Measurements from ENCODE around the gene DNPH1.

Gene DNPH1

DNA sequence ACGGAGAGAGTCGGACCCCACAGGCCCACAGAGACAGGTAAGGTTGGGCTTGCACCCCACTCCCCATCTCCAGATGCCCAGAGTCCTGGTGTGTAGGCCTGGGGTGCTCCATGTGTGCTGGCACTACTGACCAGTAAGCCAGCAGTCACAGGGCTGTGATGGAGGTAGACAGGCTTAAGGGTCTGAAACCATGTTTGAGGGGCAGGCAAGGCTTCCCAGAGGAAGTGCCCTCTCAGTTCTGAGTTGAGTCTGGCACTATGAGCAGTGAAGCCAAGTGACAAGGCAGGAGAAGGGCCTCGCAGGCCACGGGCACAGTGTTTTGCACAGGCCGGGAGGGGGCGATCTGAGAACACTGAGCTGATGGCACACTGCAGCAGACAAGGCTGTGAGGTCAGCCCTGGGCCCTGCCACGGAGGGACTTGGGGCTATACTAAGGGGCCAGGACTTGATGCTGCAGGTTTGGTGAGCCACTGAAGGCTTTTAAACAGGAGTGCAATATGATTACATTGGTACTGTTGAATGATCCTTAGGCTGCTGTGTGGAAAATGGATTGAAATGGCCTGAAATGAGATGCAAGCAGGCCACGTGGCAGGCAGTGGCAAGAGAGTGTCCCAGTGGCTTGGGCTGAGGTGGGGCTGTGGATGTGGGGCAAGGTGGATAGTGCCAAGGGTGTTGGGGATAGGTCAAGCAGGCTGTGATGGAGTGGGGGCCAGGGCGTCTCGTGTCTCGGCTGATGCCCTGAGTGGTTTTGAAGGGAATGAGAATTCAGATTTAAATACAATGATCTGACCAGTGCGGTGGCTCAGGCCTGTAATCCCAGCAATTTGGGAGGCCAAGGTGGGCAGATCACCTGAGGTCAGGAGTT is 34.3 kb upstream of the DNPH1 start:
- DNase-seq = no peak

GRCh38 chr6:43262780-43263313 is 33.6 kb upstream of the DNPH1 start:
- DNase-seq = no peak

DNA sequence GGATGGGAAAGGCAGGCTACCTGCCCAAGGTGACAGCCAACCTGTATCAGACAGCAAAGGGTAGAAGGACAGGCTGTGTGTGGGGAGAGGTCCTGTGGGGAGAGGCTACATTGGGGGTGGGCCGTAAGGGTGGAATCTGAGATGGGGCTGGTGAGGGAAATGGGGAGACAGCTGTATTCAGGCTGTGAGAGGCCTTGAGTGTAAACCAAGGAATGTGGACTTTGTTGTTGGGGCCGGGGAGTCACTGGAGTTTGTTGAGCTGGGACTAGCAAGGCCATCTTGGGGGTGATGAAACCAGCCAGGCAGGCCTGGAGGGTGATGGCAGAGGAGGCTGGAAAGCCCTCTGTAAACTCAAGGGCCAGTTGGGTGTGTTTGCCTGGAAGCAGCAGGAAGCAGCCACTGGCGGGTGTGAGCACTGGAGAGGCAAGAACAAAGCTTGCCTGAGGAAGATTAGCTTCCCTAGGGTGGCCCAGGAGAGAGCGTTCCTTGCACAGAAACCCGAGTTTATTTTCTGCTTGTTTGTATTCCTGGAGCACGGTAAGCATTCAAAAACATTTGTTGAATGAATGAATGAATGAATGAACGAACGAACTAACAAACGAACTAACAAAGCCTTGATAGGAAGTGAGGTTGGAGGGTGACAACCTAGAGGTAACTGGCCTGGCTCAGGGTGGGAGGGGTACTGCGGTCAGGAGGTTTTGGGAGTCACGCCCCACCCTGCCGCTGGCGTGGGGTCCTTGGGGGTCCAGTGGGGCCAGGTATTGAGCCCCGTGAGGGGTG is 32.9 kb upstream of the DNPH1 start:
- DNase-seq = no peak

GRCh38 chr6:43261198-43261597 is 31.9 kb upstream of the DNPH1 start:
- DNase-seq = no peak

GRCh38 chr6:43260791-43261190 is 31.5 kb upstream of the DNPH1 start:
- DNase-seq = no peak

- DNase-seq = no peak
Observed at GRCh38 chr6:43258807-43259686, 29.8 kb upstream of the DNPH1 start.

GRCh38 chr6:43258180-43258579 is 28.9 kb upstream of the DNPH1 start:
- no peak for DNase-seq

DNA sequence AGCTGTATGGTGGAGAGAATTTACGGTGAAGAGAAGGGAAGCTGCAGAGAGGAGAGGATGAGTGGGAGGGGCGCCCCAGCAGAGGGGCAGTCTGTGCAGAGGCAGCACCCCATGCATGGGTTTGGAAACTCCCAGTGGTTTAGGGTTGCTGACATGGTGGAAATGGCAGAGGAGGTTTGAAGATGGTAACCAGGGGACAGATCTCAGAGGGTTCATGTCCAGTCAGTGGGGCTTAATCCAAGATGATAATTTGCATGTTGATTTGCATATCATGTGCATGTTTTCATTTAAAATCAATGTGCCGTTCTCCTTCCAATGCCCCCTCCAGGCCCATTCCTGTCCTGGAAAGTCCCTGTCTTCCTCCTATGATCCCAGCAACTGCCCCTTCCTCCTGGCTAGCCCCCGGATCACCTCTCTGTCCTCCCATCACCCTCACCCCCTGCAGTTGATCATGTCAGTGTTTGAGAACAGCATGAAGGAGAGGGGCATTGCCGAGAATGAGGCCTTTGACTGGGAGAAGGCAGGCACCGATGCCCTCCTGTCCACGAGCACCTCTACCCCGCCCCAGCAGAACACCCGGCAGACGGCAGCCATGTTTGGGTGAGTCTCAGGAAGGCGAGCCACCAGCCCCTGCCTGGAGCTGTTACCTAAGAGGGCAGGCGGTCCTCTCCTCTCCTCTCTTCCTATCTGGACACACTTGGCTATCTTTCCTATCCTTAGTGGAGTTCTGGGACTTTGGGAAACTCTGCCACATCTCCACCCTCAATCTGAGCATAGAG is 28.3 kb upstream of the DNPH1 start:
- DNase-seq = no peak

DNA sequence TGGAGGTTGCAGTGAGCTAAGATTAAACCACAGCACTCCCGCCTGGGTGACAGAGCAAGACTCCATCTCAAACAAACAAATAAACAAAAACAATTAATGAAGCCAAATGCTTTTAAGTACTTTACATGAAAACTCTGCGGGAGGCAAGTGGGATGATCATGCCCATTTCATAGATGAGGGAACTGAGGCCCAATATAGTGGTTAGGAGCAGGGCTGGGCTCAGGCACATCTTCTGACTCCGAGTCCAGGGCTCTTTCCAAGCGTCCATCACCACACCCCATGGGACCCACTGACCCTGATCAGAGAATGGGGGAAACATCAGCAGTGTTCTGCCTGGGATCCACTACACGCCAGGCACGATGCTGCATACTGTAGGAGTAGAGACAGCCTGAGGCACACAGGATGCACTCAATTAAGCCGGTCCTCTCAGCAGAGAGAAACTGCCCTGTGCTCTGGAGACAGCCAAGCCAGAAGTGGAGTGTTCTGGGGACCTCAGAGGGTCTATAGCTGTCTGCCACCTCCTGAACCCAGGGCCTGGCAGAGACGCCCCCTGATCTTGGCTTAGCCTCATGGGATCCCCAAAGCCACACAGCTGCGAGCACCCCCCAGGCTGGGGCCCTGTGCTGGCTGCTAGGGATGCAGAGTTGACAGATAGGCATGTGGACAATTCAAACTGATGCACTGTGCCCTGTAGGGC is 27.5 kb upstream of the DNPH1 start:
- no peak for DNase-seq

DNA sequence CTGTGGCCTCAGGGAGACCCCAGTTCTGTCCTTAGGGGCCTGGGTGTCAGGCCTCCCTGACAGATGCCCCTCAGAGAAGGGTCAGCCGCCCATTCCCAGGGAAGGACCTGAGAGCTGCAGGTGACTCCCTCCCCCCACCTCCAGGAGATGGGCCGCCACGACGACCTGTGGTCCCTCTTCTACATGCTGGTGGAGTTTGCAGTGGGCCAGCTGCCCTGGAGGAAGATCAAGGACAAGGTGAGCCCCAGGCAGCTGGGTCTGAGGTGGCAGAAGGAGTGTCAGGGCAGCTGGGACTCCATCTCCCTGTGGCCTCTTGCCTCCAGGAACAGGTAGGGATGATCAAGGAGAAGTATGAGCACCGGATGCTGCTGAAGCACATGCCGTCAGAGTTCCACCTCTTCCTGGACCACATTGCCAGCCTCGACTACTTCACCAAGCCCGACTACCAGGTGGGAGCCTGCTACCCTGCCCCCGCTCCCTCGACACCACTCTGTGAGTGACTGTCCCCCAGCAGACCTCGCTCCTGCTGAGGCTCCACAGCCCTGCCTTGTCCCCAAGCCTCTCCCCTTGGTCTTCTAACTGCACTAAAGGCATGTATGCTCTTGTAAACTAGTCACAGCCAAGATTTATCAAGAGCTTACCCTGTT is 26.2 kb upstream of the DNPH1 start:
- DNase-seq = no peak

DNA sequence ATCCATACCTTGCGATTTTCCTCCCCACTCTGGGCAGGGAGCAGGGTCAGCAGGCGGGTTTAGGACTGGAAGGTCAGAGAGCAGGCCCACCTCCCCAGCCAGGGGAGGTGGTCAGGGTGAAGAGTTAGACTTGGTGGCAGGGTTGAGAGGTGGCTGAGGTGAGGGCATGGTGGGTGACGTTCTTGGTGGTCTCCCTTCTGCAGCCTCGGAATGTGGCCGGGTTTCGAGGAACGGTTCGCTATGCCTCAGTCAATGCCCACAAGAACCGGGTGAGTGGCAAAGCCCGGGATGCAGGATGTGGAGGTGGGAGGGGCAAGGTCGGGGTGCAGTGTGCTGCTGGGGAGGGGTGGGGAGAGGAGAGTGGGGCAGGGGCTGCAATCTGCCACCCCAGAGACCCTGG is 25.6 kb upstream of the DNPH1 start:
- DNase-seq = no peak

DNA sequence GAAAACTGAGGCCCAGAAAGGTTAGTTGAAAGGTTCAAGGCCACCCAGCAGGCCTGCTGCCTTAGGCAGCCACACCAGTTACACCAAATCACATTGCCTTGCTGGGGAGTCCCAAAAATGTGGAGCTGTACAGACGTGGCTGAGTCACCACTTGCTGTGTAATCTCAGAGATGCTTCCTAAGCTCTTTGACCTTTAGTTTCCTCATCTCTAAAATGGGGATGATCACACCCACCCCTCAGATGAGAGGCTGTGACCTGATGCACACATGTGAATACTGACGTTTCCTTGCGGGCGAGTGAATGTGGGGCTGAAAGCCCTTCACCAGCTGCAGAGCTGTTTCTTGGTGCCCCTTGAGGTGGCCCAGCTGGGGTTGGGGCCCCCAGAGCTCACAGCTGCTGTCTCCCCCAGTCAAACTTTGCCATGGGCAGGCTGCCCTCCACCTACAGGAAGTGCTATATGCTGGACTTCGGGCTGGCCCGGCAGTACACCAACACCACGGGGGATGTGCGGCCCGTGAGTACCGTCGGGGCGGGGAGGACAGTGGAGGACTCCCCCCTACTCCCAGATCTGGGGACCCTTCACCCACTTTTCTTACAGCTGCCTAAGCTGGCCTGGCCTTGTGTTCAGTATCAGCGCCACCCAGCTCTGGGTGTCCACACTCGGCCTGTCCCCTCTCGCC is 25.0 kb upstream of the DNPH1 start:
- no peak for DNase-seq

DNA sequence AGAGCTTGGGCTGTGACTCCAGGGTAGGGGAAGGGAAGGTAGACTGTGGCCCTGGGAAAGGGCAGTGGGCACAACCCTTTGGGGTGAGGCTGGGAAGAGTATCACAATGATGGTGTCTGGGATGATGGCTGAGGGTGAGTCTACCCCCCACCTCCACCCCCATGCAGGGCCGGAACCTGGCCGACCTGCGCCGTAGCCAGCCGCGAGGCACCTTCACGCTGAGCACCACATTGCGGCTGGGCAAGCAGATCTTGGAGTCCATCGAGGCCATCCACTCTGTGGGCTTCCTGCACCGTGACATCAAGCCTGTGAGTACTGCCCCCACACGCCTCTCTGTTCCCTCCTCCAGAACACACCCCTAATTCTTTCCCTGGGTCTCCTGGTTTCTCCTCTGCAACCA is 24.1 kb upstream of the DNPH1 start:
- DNase-seq = no peak

DNA sequence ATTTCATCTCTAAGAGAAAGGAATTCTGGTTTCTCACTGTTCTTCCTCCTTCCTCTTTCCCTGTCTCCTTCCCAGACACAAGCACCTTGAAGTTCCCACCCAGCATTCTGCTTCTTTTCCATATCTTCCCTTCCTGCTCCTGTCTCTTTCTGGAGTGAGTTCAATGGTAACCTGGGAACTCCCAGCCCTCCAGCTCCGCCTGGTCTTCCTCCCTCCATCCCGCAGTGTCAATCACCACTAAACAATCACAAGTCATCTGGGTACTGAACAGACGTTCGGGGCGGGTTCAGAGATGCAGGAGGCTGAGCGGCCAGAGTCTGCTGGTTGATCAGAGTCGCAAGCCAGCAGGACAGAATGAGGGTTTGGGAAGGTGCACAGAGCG is 21.7 kb upstream of the DNPH1 start:
- peak; percentile 43 for DNase-seq

GRCh38 chr6:43248791-43249190 is 19.5 kb upstream of the DNPH1 start:
- no peak for DNase-seq

DNA sequence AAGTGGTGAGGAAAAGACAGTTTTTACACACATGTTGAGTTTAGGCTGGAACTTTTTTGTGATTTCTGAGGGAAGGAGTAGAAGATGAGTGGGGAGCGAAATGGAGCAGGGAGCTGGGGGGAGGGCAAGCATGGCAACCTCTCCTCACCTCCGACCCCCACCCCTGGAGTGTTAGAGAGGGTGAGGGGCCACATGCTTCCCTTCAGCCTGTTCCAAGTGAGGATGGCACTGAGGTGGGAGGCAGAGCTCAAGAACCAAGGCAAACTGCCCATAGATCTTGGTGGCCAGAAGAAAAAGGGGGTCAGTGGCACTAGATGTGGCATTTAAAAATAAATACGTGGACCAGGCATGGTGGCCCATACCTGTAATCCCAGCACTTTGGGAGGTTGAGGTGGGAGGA is 18.8 kb upstream of the DNPH1 start:
- DNase-seq = no peak

DNA sequence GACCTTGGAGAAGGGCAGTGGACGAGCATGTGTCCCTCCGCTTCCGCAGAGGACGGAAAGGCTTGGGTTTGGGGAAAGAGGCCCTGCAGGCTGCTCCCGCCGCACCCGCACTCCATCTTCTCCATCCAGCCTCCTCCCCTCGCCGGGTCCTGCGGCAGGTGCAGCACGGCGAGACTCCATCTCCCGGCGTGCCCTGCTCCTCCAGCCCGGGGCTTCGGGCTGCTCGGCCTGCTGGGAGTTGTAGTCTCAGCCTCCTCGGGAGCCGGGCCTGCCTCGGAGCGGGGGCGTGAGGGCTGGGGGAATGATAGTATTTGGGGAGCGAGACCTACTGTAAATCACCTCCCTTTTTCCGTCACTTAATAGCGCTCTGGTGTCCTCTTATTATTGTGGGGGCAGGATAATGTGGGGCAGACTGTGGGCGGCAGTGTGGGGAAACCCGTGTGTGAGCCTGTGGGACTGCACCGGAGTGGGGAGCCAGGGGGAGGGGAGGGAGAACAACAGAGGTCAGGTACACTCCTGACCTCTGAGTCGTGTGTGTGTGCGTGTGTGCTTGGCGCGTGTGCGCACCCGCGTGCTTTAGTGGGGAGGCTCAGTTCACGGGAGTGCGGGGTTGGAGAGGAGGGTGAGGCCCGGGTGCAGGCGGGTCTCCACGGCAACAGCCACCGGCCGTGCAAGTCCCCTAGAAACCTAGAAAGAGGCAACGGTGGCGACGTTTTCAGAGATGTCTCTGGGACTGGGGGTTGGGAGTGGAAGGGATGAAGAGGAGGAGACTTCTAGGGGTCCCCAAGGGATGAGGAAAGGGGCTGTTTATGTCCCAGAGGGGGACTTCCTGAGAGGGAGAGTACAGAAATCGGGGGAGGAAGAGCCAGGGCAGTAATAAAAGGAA is 18.1 kb upstream of the DNPH1 start:
- DNase-seq = peak; percentile 54

DNA sequence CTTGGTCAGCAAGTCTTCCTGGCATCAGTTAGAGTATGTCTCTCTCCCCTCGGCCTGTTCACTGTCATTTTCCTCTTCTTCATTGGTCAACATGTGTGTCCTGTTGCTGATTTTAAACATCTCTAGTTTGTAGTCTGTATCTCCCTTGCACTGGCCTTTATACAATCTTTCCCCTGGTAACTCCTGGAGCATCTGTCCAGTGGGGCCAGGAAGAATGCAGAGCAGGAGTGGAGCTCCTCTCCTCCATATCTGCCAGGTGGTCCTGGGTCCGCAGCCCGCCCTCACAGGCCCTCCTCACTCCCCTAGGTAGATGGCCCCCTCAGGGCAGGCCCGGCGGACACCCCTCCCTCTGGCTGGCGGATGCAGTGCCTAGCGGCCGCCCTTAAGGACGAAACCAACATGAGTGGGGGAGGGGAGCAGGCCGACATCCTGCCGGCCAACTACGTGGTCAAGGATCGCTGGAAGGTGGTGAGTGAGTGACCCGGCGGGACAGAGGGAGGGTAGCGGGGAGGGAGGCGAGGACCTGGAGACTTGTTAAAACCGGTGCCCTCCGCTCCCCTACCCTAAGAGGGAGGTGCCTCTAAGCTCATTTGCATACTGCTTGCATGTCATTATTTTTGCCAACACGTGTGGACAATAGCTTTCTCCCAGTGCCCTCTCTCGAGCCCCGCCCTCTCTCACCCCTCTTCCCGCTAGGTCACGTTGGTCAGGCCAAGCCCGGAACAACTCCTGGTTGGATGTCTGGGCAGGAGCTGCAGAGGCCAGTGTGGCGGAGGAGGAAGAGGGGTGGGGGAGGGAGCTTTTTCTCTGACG is 17.2 kb upstream of the DNPH1 start:
- no peak for DNase-seq
